Measurements from ENCODE around the gene SLC27A5. TPM values are rescaled to one million over a fixed set of nuclear protein-coding genes. Genes with fewer than 3 reads are reported as not detected.
A peak's percentile ranks its signal among the peaks of the same experiment; 100 is the strongest.

SLC27A5 gene
- total and polyA plus RNA-seq, 2 donors from 2014 or later, result 10.8 to 41.5 TPM

DNA sequence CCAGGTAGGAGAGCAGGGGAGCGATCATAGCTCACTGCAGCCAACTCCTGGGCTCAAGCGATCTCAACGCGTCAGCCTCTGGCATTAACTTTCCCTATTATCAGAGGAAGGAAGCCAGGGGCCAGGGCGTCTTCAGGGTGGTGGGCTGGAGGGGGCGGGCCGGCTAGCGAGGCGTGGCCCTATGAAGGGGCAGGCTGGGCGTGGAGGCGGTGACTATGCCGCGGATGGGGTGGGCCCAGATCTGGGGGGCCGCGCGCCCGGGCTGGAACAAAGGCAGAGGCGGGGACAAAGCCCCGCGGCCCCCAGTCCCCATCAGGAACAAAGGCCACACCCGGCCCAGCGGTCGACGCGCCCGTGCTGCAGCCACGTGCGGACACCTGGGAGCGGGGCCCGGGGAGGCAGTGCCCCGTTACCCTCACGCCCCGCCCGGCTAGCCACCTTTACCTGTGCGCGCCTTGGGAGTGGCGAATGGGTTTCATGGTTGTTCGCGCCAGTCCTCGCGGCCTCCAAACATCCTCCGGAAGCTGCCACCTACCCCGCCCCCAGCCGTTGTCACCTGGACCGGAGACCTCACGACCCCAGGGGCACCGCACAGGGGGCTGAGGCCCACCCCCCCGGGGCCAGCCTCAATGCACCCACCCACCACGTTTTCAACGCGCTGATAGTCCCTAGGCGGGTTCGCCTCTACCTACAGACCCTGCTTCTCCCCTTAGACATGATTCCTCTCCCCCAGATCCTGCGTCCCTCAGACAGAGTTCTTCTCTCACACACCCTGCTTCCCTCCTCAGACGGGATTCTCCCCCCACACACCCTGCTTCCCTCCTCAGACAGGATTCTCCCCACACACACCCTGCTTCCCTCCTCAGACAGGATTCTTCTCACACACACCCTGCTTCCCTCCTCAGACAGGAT, 26.7 kb upstream of the SLC27A5 start:
- H3K9me3 ChIP-seq (ENCODE audit: control insufficient read depth in 2 of 3, insufficient read depth in 1 of 3, low read length in 3 of 3), result no peaks in the 10 kb centered on the region
- TF ChIP-seq, protein P1, sequence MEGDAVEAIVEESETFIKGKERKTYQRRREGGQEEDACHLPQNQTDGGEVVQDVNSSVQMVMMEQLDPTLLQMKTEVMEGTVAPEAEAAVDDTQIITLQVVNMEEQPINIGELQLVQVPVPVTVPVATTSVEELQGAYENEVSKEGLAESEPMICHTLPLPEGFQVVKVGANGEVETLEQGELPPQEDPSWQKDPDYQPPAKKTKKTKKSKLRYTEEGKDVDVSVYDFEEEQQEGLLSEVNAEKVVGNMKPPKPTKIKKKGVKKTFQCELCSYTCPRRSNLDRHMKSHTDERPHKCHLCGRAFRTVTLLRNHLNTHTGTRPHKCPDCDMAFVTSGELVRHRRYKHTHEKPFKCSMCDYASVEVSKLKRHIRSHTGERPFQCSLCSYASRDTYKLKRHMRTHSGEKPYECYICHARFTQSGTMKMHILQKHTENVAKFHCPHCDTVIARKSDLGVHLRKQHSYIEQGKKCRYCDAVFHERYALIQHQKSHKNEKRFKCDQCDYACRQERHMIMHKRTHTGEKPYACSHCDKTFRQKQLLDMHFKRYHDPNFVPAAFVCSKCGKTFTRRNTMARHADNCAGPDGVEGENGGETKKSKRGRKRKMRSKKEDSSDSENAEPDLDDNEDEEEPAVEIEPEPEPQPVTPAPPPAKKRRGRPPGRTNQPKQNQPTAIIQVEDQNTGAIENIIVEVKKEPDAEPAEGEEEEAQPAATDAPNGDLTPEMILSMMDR (IDR thresholded peaks at IDR 0.05; ENCODE audit: borderline replicate concordance, extremely low read depth, insufficient read depth), result no peak
- no peak overlapping the region for H3K27ac ChIP-seq (ENCODE audit: low read depth in 2 of 2, low read length in 2 of 2)
- H3K27me3 ChIP-seq (ENCODE audit: control insufficient read depth, insufficient read depth, low read length), result no peaks in the 10 kb centered on the region
- H3K4me3 ChIP-seq (ENCODE audit: low read length in 3 of 3), result peak overlapping the region in 1 of 3 donors; percentile 46
- FAIRE-seq (no peak), DNase-seq (peak; percentile 81 to 94 (median 93))
- H3K4me1 ChIP-seq (ENCODE audit: control insufficient read depth in 2 of 3, insufficient read depth in 2 of 3, low read depth in 1 of 3, low read length in 3 of 3), result peaks cover 0 to 2% (median 0%) of the 10 kb centered on the region in 3 donors
- intact Hi-C loops (cut with DNase I), result no loop called here
- H3K36me3 ChIP-seq (ENCODE audit: control insufficient read depth in 2 of 3, insufficient read depth in 3 of 3, low read length in 3 of 3), result no peaks in the 10 kb centered on the region
- H3K9ac ChIP-seq (ENCODE audit: low read length in 3 of 3), result peak overlapping the region in 2 of 3 donors; percentile 12 to 31

DNA sequence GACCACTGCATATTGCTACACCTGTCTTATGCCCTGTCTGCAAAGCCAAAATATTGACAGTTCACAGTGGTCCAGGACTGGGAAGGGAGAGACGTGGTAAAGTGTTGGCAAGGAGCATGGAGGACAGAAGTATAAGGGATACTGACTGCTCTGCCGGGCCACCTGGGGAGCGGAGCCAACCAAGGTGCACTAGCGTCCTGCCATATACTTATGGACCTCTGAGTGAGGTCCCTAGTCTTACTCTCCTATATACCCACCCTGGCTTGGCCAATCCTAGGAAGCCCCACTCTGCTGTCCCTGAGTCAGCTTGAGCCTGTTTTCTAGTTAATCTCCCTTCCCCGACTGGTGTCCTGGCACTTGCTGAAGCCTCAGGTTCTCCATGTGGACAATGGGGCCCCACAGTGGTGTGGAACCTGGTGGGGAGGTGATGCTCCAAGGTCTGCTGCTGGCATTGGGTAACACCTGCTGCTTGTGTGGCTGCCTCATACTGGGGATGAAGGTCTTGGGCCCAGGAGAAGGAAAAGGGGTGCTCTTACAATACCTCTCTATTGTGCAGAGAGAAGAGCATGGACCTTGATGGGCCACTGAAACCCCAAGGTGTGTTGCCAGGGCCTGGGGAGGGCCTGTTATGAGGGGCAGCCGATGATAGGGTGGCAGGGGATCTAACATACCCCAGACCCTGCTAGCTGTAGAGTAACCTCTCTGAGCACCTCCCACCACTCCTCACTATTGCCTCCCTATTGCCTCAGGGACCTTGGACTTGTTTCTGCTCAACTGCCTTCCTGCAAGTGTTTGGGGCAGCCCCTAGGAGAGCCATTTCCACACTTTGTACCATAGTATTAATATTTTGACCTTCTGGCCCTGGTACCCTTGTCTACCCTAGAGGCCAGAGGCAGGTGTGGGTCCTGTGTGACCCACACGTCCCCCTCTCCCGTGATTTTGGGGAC, 25.3 kb upstream of the SLC27A5 start:
- intact Hi-C loops (cut with DNase I), result no loop called here
- FAIRE-seq, result no peak
- H3K27ac ChIP-seq (ENCODE audit: low read depth in 2 of 2, low read length in 2 of 2), result no peak overlapping the region
- H3K27me3 ChIP-seq (ENCODE audit: control insufficient read depth, insufficient read depth, low read length), result no peaks in the 10 kb centered on the region
- no peak overlapping the region for H3K4me3 ChIP-seq (ENCODE audit: low read length in 3 of 3)
- H3K36me3 ChIP-seq (ENCODE audit: control insufficient read depth in 2 of 3, insufficient read depth in 3 of 3, low read length in 3 of 3), result no peaks in the 10 kb centered on the region
- TF ChIP-seq, protein P1 (IDR thresholded peaks at IDR 0.05; ENCODE audit: borderline replicate concordance, extremely low read depth, insufficient read depth), result no peak
- peaks cover 0 to 2% (median 0%) of the 10 kb centered on the region in 3 donors for H3K4me1 ChIP-seq (ENCODE audit: control insufficient read depth in 2 of 3, insufficient read depth in 2 of 3, low read depth in 1 of 3, low read length in 3 of 3)
- no peak overlapping the region for H3K9ac ChIP-seq (ENCODE audit: low read length in 3 of 3)
- H3K9me3 ChIP-seq (ENCODE audit: control insufficient read depth in 2 of 3, insufficient read depth in 1 of 3, low read length in 3 of 3), result no peaks in the 10 kb centered on the region
- DNase-seq, result peak in 2 of 5 donors; percentile 32 to 43

DNA sequence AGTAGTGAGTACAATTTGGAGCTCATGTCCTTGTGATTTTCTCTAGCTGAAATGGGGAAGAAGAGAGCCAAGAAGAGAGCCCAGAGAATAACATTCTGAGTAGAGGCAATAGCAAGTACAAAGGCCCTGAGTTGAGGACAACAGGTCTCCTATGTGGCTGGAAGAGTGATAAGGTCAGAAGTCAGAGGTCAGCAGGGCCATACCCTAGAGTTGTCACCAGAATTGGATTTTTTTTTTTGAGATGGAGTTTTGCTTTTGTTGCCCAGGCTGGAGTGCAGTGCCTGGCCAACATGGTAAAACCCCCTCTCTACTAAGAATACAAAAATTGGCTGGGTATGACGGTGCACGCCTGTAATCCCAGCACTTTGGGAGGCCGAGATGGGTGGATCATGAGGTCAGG, 24.1 kb upstream of the SLC27A5 start:
- DNase-seq, result no peak
- Histone ChIP-seq H3K27ac (ENCODE audit: low read depth in 2 of 2, low read length in 2 of 2) (no peak overlapping the region), H3K9me3 (ENCODE audit: control insufficient read depth in 2 of 3, insufficient read depth in 1 of 3, low read length in 3 of 3) (no peaks in the 10 kb centered on the region), H3K27me3 (ENCODE audit: control insufficient read depth, insufficient read depth, low read length) (no peaks in the 10 kb centered on the region), H3K4me1 (ENCODE audit: control insufficient read depth in 2 of 3, insufficient read depth in 2 of 3, low read depth in 1 of 3, low read length in 3 of 3) (peaks cover 0 to 2% (median 0%) of the 10 kb centered on the region in 3 donors), H3K9ac (ENCODE audit: low read length in 3 of 3) (no peak overlapping the region), H3K4me3 (ENCODE audit: low read length in 3 of 3) (no peak overlapping the region), H3K36me3 (ENCODE audit: control insufficient read depth in 2 of 3, insufficient read depth in 3 of 3, low read length in 3 of 3) (no peaks in the 10 kb centered on the region)
- intact Hi-C loops (cut with DNase I), result no loop called here
- TF ChIP-seq, protein P1 (IDR thresholded peaks at IDR 0.05; ENCODE audit: borderline replicate concordance, extremely low read depth, insufficient read depth), result no peak
- FAIRE-seq, result no peak

Data from kidney (tissue), 14 donors.